ENCODE data around the gene SNAP25.

The SNAP25 gene

GRCh38 chr20:10263385-10264165 lies 44.9 kb downstream of the SNAP25 start:
- DNase-seq (ENCODE audit: low read depth): no peak

DNA sequence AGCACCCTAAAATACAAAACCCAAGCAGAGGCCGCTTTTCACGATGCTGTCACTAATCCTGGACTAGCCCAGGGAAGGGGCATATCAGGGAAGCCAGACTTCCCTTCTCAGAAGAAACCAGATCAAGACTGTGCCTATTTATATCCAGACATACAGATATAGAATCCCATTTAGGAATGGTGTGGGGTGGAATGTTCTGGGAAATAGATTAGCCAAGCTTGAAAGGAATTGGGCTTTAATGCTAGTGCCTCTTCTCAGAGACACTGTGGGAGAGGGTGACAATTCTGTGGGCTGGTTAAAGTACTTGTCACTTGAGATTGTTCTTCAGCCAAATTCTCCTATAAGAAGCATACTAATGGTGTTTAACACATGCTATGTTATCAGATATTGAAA lies 45.5 kb downstream of the SNAP25 start:
- DNase-seq (ENCODE audit: low read depth): no peak

DNA sequence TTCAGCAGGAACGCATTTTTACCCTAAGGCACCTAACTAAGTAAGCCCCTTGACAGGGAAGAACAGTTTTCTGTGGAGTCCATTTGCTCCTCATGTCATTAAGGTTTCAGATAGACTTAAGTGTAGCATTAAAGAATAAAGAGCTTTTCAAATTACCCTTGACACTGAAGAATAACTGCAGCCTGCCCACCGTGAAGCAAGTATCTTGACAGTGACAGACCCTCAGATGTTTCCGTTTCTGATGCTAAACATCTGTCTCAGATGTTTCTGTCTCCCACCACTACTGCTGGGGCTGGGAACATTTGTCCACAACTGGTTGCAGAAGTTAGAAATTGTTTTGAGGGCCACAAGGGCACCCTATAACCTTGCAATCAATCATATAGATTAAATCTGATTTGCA lies 50.0 kb downstream of the SNAP25 start:
- no peak for DNase-seq (ENCODE audit: low read depth)

DNA sequence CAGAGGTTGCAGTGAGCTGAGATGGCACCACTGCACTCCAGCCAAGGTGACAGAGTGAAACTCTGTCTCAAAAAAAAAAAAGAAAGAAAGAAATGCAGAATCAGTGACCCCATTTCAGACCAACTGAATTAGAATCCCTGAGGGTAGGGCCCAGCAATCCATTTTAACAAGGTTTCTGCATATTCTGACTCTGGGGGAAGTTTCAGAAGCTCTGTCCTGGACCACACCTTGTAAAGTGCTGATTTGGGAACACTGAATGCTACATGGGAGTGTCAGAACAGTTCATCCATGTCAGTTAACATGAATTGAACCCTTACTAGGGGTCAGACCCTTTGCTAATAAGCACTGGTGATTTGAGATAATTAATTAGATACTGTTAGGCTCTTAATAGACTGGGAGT lies 52.0 kb downstream of the SNAP25 start:
- no peak for DNase-seq (ENCODE audit: low read depth)

GRCh38 chr20:10271494-10272219 lies 53.0 kb downstream of the SNAP25 start:
- no peak for DNase-seq (ENCODE audit: low read depth)

DNA sequence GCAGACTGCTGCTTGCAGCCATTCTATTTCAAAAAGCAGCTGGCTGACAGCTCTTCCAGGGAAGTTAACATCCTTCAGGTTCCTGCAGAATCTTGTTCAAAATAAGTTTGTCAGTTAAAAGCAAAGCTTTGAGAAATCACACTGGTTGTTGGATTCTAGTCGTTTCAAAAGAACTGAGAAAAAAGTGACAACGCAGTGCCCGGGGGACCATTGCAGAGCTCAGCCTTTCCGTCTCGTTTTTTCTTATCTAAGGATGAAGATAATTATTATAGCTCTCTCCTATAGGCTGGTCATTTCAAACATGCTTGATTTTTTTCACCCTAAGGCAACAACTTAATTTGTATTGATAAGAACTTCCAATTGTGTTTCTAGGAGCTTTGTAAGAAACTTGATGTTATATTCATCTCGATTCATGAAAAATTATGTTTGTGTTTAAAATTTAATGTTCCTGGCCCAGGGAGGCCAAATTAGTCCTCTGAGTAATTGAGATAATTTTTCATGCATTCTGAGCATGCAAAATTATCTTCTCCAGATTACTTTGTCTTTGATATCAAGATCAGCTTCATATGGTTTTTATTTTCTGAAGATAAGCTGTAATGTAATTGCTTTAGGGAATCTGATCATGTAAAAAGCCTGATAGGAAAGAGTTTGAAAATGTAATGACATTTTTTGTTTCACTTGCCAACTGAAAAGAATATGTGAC lies 58.4 kb downstream of the SNAP25 start:
- DNase-seq (ENCODE audit: low read depth): no peak

DNA sequence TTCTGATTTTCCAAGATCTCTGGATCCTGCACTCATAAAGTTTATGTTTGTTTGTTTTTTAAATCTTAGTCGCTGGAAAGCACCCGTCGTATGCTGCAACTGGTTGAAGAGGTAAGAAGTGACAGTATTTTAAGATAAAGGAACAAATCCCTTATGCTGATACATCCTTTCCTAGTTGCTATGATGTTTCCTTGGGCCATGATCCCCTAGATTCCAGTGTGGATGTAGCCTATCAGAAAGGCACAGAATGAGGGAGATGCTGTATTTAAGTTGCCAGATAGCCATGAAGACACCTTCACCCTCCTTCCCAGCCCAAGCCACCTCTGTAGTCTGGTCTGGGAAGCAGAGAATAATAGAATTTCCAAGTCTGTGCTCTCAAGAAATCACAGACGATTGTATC lies 59.0 kb downstream of the SNAP25 start:
- DNase-seq (ENCODE audit: low read depth): no peak

- DNase-seq (ENCODE audit: low read depth): no peak
Observed at GRCh38 chr20:10278412-10278811, 59.8 kb downstream of the SNAP25 start.

GRCh38 chr20:10280018-10280908 lies 61.6 kb downstream of the SNAP25 start:
- DNase-seq (ENCODE audit: low read depth): no peak

DNA sequence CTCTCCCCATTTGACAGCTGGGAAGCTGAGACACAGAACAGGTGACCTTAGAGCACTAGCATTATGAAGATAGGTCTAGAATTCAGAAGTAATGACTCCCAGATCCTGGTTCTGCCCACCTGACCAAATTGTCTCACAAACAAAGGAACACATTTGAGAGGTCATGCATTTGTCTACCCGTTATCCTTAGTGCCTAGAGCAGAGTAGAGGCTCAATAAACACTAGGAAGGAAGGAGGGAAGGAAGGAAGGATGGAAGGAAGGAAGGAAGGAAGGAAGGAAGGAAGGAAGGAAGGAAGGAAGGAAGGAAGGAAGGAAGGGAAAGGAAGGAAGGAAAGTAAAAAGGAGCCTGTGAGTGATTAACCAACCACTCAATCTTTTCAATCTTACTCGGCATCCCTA lies 63.3 kb downstream of the SNAP25 start:
- no peak for DNase-seq (ENCODE audit: low read depth)

GRCh38 chr20:10282979-10283456 lies 64.4 kb downstream of the SNAP25 start:
- DNase-seq (ENCODE audit: low read depth): no peak

GRCh38 chr20:10286356-10286755 lies 67.7 kb downstream of the SNAP25 start:
- no peak for DNase-seq (ENCODE audit: low read depth)

GRCh38 chr20:10288421-10288820 lies 69.8 kb downstream of the SNAP25 start:
- no peak for DNase-seq (ENCODE audit: low read depth)

GRCh38 chr20:10288954-10289646 lies 70.5 kb downstream of the SNAP25 start:
- no peak for DNase-seq (ENCODE audit: low read depth)

DNA sequence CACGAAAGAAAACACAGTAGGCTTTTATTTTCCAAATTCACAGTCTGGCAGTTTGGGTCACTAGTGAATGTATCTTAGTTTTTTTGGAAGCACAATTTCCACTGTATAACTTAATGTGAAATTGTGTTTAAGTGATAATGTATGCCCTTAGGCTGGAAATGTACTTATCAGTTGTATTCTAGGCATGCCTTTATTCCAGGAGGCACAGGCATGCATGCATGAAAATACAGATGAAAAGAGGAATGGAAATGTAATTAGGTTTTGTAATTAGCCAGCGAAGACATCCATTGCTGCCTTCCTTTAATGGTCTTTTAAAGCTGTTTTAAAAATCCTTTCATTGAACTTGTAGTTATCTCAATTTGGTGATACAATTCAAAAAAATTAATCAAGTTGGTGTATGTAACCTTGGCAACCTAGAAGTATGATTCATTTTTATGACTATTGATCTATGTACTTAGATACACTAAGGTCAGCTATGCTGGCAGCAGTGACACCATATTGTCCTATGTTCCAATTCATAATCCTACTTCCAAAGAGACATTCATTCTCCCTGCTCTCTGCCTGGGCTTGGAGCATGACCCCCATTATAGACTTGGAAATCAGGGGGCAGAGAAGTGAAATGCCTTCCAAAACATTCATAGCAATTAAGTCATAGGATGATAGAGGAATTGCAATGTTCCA lies 73.1 kb downstream of the SNAP25 start:
- DNase-seq (ENCODE audit: low read depth): no peak

- no peak for DNase-seq (ENCODE audit: low read depth)
Observed at GRCh38 chr20:10297223-10297622, 78.6 kb downstream of the SNAP25 start.

- no peak for DNase-seq (ENCODE audit: low read depth)
Observed at GRCh38 chr20:10297684-10298240, 79.1 kb downstream of the SNAP25 start.

- no peak for DNase-seq (ENCODE audit: low read depth)
Observed at GRCh38 chr20:10300582-10301446, 82.2 kb downstream of the SNAP25 start.

DNA sequence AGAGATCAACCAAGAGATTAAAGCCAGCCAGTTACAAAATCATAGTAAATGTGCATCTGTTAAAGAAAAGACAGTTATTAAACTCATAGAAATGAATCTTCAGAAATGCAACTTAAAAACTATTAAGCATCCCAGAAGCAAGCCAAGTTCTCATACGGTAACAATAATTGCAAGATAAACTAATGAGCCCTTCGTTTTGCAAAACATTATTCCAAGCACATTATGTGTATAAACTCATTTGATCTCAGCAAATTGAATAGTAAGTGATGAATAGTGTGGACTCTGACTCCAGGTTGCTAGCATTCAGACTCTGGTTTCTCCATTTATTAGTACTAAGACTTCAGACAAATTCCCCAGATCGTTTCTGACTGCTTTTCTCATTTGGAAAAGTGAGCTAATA lies 85.2 kb downstream of the SNAP25 start:
- DNase-seq (ENCODE audit: low read depth): no peak

All from stimulated activated CD8-positive, alpha-beta memory T cell treated with anti-CD3 and anti-CD28 coated beads, Interleukin-7, amount 100 ng/mL, for 24 hours (primary cell).